Mucosa of rectum (tissue), 2 donors: ENCODE data around the gene ACSM2B.
"Not testable (repeated sequence)": the region's sequence is repeated elsewhere in the genome, so short reads cannot be mapped to it uniquely, and the experiment has no call there.

ENCODE experiments used
- H3K27ac ChIP-seq, 2 donors: one replicate each; pipeline ENCODE4 v1.7.0; 2013; ENCODE audit warnings: inconsistent platforms in 2 of 2, low read depth in 2 of 2, low read length in 2 of 2
- H3K27me3 ChIP-seq, 2 donors: one replicate each; pipeline ENCODE4 v1.7.0; 2013; ENCODE audit warnings: low read length in 2 of 2; ENCODE audit not compliant: control insufficient read depth in 2 of 2, insufficient read depth in 2 of 2
- H3K36me3 ChIP-seq, 2 donors: one replicate each; pipeline ENCODE4 v1.7.0; 2013; ENCODE audit warnings: low read length in 2 of 2; ENCODE audit not compliant: control insufficient read depth in 2 of 2, insufficient read depth in 2 of 2
- H3K4me1 ChIP-seq, 2 donors: one replicate each; pipeline ENCODE4 v1.7.0; 2013; ENCODE audit warnings: low read length in 2 of 2, mild to moderate bottlenecking in 1 of 2; ENCODE audit not compliant: control insufficient read depth in 2 of 2, insufficient read depth in 2 of 2
- H3K4me3 ChIP-seq, 2 donors: one replicate each; pipeline ENCODE4 v1.7.0; 2013; ENCODE audit warnings: low read length in 2 of 2
- H3K9ac ChIP-seq, 2 donors: one replicate each; pipeline ENCODE4 v1.7.0; 2013; ENCODE audit warnings: low read length in 2 of 2, low read depth in 1 of 2, mild to moderate bottlenecking in 1 of 2
- H3K9me3 ChIP-seq, 2 donors: one replicate each; pipeline ENCODE4 v1.7.0; 2013; ENCODE audit warnings: low read length in 2 of 2; ENCODE audit not compliant: control insufficient read depth in 2 of 2
- donor health status: healthy.
- donor health status: Normal muscosa, but diverticular disease.

Gene ACSM2B

GRCh38 chr16:20595694-20596093 lies 19.5 kb upstream of the ACSM2B start:
- H3K9ac ChIP-seq, H3K4me3 ChIP-seq, H3K36me3 ChIP-seq, H3K27me3 ChIP-seq, H3K27ac ChIP-seq, H3K4me1 ChIP-seq, H3K9me3 ChIP-seq: not testable (repeated sequence)

GRCh38 chr16:20595068-20595467 lies 18.9 kb upstream of the ACSM2B start:
- H3K27ac ChIP-seq, H3K4me1 ChIP-seq, H3K9me3 ChIP-seq, H3K36me3 ChIP-seq, H3K4me3 ChIP-seq, H3K9ac ChIP-seq, H3K27me3 ChIP-seq: not testable (repeated sequence)

- H3K27me3 ChIP-seq, H3K27ac ChIP-seq, H3K36me3 ChIP-seq, H3K4me3 ChIP-seq, H3K9me3 ChIP-seq, H3K9ac ChIP-seq, H3K4me1 ChIP-seq: not testable (repeated sequence)
Observed at GRCh38 chr16:20592780-20593179, 16.6 kb upstream of the ACSM2B start.

GRCh38 chr16:20589486-20589885 lies 13.3 kb upstream of the ACSM2B start:
- H3K4me1 ChIP-seq, H3K9ac ChIP-seq, H3K4me3 ChIP-seq, H3K9me3 ChIP-seq, H3K27ac ChIP-seq, H3K27me3 ChIP-seq, H3K36me3 ChIP-seq: not testable (repeated sequence)

GRCh38 chr16:20587645-20588074 lies 11.5 kb upstream of the ACSM2B start:
- not testable (repeated sequence) for H3K36me3 ChIP-seq, H3K4me1 ChIP-seq, H3K27ac ChIP-seq, H3K9me3 ChIP-seq, H3K4me3 ChIP-seq, H3K9ac ChIP-seq, H3K27me3 ChIP-seq

GRCh38 chr16:20586716-20587115 lies 10.5 kb upstream of the ACSM2B start:
- not testable (repeated sequence) for H3K4me1 ChIP-seq, H3K9ac ChIP-seq, H3K27me3 ChIP-seq, H3K9me3 ChIP-seq, H3K4me3 ChIP-seq, H3K27ac ChIP-seq, H3K36me3 ChIP-seq

GRCh38 chr16:20586112-20586511 lies 9.9 kb upstream of the ACSM2B start:
- H3K4me3 ChIP-seq, H3K4me1 ChIP-seq, H3K9me3 ChIP-seq, H3K36me3 ChIP-seq, H3K27ac ChIP-seq, H3K9ac ChIP-seq, H3K27me3 ChIP-seq: not testable (repeated sequence)

GRCh38 chr16:20580487-20581259 lies 4.5 kb upstream of the ACSM2B start:
- not testable (repeated sequence) for H3K9me3 ChIP-seq, H3K27ac ChIP-seq, H3K4me3 ChIP-seq, H3K9ac ChIP-seq, H3K27me3 ChIP-seq, H3K4me1 ChIP-seq, H3K36me3 ChIP-seq

- not testable (repeated sequence) for H3K27me3 ChIP-seq, H3K4me1 ChIP-seq, H3K36me3 ChIP-seq, H3K27ac ChIP-seq, H3K9ac ChIP-seq, H3K4me3 ChIP-seq, H3K9me3 ChIP-seq
Observed at GRCh38 chr16:20578091-20578490, 1.9 kb upstream of the ACSM2B start.

- H3K36me3 ChIP-seq, H3K4me1 ChIP-seq, H3K9ac ChIP-seq, H3K27me3 ChIP-seq, H3K27ac ChIP-seq, H3K4me3 ChIP-seq, H3K9me3 ChIP-seq: not testable (repeated sequence)
Observed at GRCh38 chr16:20569117-20569651, 7.0 kb downstream of the ACSM2B start.

GRCh38 chr16:20568404-20568803 lies 7.8 kb downstream of the ACSM2B start:
- Histone ChIP-seq H3K27ac (no peak overlapping the region), H3K27me3 (no peaks in the 10 kb centered on the region), H3K9me3 (peaks cover 0 to 2% of the 10 kb centered on the region in 2 donors), H3K4me3 (no peak overlapping the region), H3K9ac (no peak overlapping the region), H3K4me1 (no peaks in the 10 kb centered on the region), H3K36me3 (no peaks in the 10 kb centered on the region)
